ENCODE results near the gene CCNA1.

Gene CCNA1

DNA sequence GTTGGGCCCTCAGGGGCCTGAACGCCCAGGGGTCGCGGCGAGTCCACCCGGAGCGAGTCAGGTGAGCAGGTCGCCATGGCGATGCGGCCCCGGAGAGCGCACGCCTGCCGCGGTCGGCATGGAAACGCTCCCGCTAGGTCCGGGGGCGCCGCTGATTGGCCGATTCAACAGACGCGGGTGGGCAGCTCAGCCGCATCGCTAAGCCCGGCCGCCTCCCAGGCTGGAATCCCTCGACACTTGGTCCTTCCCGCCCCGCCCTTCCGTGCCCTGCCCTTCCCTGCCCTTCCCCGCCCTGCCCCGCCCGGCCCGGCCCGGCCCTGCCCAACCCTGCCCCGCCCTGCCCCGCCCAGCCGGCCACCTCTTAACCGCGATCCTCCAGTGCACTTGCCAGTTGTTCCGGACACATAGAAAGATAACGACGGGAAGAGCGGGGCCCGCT, at the start of gene CCNA1:
Gene CCNA1, plus strand, starts transcription at position 390 of the 439 bp plus-strand sequence. CDS start 562 bp downstream, outside the sequence.
- Mint-ChIP-seq H3K27ac (no peak within 1 kb of the TSS), H3K4me3 (peak within 1 kb of the TSS; percentile 54), H3K4me1 (peaks cover 13% of the 10 kb centered on the region)

DNA sequence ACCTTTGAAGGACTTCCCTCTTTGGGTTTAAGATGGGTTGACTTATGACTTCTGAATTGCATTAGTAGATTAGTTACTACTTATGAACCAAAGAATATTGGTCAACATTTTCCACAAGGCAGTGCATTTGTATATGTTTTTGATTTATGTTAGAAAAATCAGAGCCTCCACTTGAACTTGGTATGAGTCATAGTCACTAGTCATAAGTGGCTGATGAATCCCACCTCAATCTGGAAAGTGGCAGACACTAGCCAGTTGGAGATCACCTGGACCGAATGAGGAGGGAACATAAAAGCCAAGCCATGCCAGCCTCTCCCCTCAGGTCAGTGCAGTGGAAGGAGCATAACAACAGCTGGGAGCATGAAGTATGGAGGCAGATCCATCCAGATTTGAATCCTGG, 46.8 kb upstream of the CCNA1 start:
- H3K36me3 Mint-ChIP-seq, result peaks cover 1% of the 10 kb centered on the region
- H3K27ac Mint-ChIP-seq, result no peak overlapping the region
- H3K4me1 Mint-ChIP-seq, result no peaks in the 10 kb centered on the region
- H3K4me3 Mint-ChIP-seq, result no peak overlapping the region
- H3K27me3 Mint-ChIP-seq, result peaks cover 10% of the 10 kb centered on the region
- H3K9me3 Mint-ChIP-seq, result no peaks in the 10 kb centered on the region

More for the DNA sequence above, at the start of gene CCNA1:
- Mint-ChIP-seq H3K36me3 (peaks cover 1% of the 10 kb centered on the region), H3K9me3 (peaks cover 4% of the 10 kb centered on the region), H3K27me3 (peaks cover 59% of the 10 kb centered on the region)

DNA sequence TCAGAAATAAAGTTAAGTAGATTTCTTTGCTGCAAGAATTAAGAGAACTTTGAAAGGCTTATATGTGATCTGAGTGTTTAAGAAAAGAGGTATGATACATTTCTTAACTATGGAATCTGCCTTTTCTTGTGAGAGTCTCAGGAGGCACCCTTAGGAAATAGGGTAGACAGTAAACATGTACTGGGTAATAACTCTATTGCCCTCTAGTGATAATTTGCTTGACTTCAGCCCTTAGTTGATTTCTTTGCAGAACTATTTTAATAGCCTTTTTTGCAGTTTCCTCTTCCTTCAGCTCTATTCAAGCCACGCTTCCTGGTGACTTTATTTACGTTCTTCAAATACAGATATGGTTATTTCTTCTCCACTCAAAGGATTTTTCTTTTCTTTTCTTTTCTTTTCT, 37.0 kb upstream of the CCNA1 start:
- no peaks in the 10 kb centered on the region for H3K36me3 Mint-ChIP-seq
- peaks cover 5% of the 10 kb centered on the region for H3K9me3 Mint-ChIP-seq
- H3K27ac Mint-ChIP-seq, result no peak overlapping the region
- no peaks in the 10 kb centered on the region for H3K4me1 Mint-ChIP-seq
- peaks cover 9% of the 10 kb centered on the region for H3K27me3 Mint-ChIP-seq
- H3K4me3 Mint-ChIP-seq, result no peak overlapping the region

GRCh38 chr13:36405151-36405550, 27.1 kb upstream of the CCNA1 start:
- H3K4me1 Mint-ChIP-seq, result no peaks in the 10 kb centered on the region
- no peak overlapping the region for H3K4me3 Mint-ChIP-seq
- peaks cover 24% of the 10 kb centered on the region for H3K27me3 Mint-ChIP-seq
- H3K27ac Mint-ChIP-seq, result no peak overlapping the region
- no peaks in the 10 kb centered on the region for H3K9me3 Mint-ChIP-seq
- H3K36me3 Mint-ChIP-seq, result no peaks in the 10 kb centered on the region

- H3K4me1 Mint-ChIP-seq, result peaks cover 12% of the 10 kb centered on the region
- no peak overlapping the region for H3K27ac Mint-ChIP-seq
- no peaks in the 10 kb centered on the region for H3K36me3 Mint-ChIP-seq
- H3K9me3 Mint-ChIP-seq, result no peaks in the 10 kb centered on the region
- H3K27me3 Mint-ChIP-seq, result peaks cover 45% of the 10 kb centered on the region
- H3K4me3 Mint-ChIP-seq, result no peak overlapping the region
Observed at GRCh38 chr13:36412736-36413135, 19.6 kb upstream of the CCNA1 start.

GRCh38 chr13:36413161-36413560, 19.1 kb upstream of the CCNA1 start:
- no peak overlapping the region for H3K27ac Mint-ChIP-seq
- H3K4me3 Mint-ChIP-seq, result no peak overlapping the region
- H3K27me3 Mint-ChIP-seq, result peaks cover 43% of the 10 kb centered on the region
- H3K9me3 Mint-ChIP-seq, result no peaks in the 10 kb centered on the region
- peaks cover 16% of the 10 kb centered on the region for H3K4me1 Mint-ChIP-seq
- H3K36me3 Mint-ChIP-seq, result no peaks in the 10 kb centered on the region

- no peaks in the 10 kb centered on the region for H3K9me3 Mint-ChIP-seq
- no peak overlapping the region for H3K4me3 Mint-ChIP-seq
- peaks cover 42% of the 10 kb centered on the region for H3K27me3 Mint-ChIP-seq
- H3K4me1 Mint-ChIP-seq, result peaks cover 19% of the 10 kb centered on the region
- no peak overlapping the region for H3K27ac Mint-ChIP-seq
- no peaks in the 10 kb centered on the region for H3K36me3 Mint-ChIP-seq
Observed at GRCh38 chr13:36414461-36414860, 17.8 kb upstream of the CCNA1 start.

DNA sequence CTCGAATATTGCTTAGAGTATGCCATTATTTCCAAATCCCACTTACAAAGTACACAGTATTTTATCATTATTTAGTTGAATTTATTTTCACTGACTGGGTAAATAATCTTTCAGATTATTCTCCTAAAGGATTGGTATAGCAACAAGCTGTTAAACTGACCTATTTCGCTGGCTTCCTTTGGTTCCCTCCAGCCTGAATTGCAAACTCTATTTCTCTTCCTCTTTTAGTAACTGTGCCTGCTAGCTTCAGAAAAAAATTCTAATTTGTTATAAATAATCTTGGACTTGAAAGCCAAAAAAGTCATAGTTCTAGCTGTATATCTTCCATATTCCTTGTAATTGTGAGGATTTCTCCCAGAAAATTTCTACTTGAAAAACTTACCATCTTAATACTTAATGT, 15.0 kb upstream of the CCNA1 start:
- H3K9me3 Mint-ChIP-seq, result no peaks in the 10 kb centered on the region
- no peaks in the 10 kb centered on the region for H3K36me3 Mint-ChIP-seq
- H3K27me3 Mint-ChIP-seq, result peaks cover 38% of the 10 kb centered on the region
- H3K4me3 Mint-ChIP-seq, result no peak overlapping the region
- peaks cover 19% of the 10 kb centered on the region for H3K4me1 Mint-ChIP-seq
- no peak overlapping the region for H3K27ac Mint-ChIP-seq

DNA sequence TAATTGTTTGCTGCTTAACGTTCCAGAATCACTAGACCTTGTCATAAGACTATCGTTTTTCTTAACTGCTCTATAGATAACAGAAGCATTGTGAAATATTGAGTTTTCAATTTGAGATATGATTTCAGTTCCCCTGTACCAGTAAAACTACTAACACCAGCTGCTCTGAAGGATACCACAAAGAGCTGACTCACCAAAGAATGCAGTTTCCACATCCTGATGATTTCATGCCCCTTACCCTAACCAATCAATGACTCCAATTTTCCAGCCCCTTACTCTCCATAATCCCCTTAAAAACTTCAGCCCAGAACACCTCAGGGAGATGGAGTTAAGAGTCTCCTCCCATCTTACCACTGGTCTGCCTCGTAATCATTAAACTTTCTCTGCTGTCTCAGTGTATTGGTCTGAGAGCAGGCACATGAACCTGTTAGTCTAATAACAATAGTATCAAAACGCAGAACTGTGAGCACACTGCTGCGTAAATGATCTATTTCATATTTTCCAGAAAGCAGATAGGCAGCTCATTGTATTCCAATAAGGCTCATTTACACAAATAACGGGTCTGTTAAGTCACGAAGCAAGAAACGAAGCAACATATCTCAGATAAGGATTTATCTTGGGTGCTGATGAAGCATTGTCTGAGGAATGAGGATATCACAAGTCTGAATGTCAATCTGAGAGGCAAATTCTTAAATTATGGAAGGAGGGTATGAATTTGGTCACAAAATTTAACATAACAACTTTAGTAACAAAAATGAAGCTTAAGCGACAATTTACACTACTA, 14.1 kb upstream of the CCNA1 start:
- no peaks in the 10 kb centered on the region for H3K36me3 Mint-ChIP-seq
- H3K27ac Mint-ChIP-seq, result no peak overlapping the region

GRCh38 chr13:36420437-36420891, 11.8 kb upstream of the CCNA1 start:
- Mint-ChIP-seq H3K4me1 (peaks cover 8% of the 10 kb centered on the region), H3K27me3 (peaks cover 35% of the 10 kb centered on the region), H3K27ac (no peak overlapping the region), H3K9me3 (no peaks in the 10 kb centered on the region), H3K36me3 (no peaks in the 10 kb centered on the region), H3K4me3 (no peak overlapping the region)

More for the DNA sequence above, 14.1 kb upstream of the CCNA1 start:
- H3K4me3 Mint-ChIP-seq, result no peak overlapping the region
- peaks cover 19% of the 10 kb centered on the region for H3K4me1 Mint-ChIP-seq
- peaks cover 36% of the 10 kb centered on the region for H3K27me3 Mint-ChIP-seq
- H3K9me3 Mint-ChIP-seq, result no peaks in the 10 kb centered on the region

GRCh38 chr13:36421447-36421846, 10.8 kb upstream of the CCNA1 start:
- Mint-ChIP-seq H3K9me3 (no peaks in the 10 kb centered on the region), H3K4me3 (no peak overlapping the region), H3K27me3 (peaks cover 32% of the 10 kb centered on the region), H3K36me3 (no peaks in the 10 kb centered on the region), H3K27ac (no peak overlapping the region), H3K4me1 (peaks cover 8% of the 10 kb centered on the region)

- H3K4me1 Mint-ChIP-seq, result peaks cover 10% of the 10 kb centered on the region
- H3K4me3 Mint-ChIP-seq, result no peak overlapping the region
- H3K9me3 Mint-ChIP-seq, result peaks cover 4% of the 10 kb centered on the region
- peaks cover 52% of the 10 kb centered on the region for H3K27me3 Mint-ChIP-seq
- H3K36me3 Mint-ChIP-seq, result no peaks in the 10 kb centered on the region
- H3K27ac Mint-ChIP-seq, result no peak overlapping the region
Observed at GRCh38 chr13:36428086-36428485, 4.2 kb upstream of the CCNA1 start.

DNA sequence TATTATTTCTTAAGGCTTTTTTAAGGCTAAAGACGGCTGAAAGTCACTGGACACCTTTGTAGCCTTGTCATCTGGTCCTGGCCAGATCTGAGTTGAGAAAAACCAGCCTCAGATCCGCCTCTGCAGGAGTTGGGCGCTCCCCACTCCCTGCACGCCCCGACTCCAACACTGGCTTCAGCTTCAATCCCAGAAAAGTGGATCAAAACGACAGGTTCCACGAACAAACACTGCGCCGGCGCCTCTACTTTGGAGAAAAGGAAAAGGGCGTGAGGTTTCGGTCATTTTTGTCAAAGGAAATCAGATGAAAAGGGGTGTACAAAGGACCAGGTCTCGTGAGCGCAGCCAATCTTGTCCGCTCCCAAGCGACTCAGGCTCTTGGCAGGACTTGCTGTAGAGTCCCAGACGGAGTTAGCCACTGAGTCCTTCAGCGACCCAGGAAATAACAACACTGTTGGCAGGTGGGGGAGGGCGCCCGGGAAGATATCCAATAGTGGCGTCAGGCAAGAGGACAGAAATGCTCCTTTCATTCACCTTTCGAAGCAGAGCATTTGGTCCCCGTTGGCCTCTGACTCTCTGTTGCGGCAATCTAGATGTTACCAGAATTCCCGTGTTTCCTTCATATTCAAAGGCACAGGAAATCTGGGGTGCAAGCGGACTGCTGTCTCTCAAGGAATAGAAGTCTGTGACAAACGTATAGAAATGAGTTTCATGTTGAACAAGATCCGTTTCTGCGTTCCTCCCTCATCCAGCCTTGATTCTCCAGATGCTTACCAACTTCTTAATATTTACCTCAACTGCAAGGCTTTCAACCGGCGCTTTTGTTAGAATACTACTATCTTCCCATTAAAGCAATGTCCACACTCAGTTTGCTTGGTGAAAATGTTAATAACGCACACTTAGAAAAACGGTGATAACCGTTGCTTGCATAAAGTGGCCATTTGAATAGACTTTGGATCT, 1.8 kb upstream of the CCNA1 start:
- H3K9me3 Mint-ChIP-seq, result peaks cover 4% of the 10 kb centered on the region
- H3K36me3 Mint-ChIP-seq, result peaks cover 1% of the 10 kb centered on the region
- H3K4me1 Mint-ChIP-seq, result peaks cover 13% of the 10 kb centered on the region
- H3K4me3 Mint-ChIP-seq, result no peak overlapping the region
- no peak overlapping the region for H3K27ac Mint-ChIP-seq
- peaks cover 58% of the 10 kb centered on the region for H3K27me3 Mint-ChIP-seq

- Mint-ChIP-seq H3K9me3 (peaks cover 4% of the 10 kb centered on the region), H3K4me3 (no peak overlapping the region), H3K27ac (no peak overlapping the region), H3K4me1 (peaks cover 13% of the 10 kb centered on the region), H3K27me3 (peaks cover 61% of the 10 kb centered on the region), H3K36me3 (peaks cover 1% of the 10 kb centered on the region)
Observed at GRCh38 chr13:36431204-36432105, 840 bp upstream of the CCNA1 start.

DNA sequence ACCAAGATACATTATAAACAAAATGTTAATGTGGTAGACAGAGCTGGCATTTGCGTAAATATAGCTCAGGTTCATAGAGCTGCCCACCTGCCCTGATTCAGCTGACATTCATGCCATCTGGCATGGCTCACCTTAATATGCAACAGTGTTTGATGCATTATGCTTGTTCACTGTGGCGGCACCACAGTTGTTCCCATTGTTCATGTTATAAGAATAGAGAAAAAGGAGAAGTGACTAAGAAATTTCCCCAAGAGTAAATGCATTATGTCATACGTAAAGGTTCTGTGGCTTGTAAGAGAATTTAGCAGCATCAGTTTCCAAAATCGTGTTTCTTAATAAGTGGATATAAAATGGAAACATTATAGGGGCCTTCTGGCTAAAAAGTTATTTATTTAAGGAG, 4.5 kb downstream of the CCNA1 start:
- H3K27me3 Mint-ChIP-seq, result peaks cover 34% of the 10 kb centered on the region
- no peak overlapping the region for H3K4me3 Mint-ChIP-seq
- no peak overlapping the region for H3K27ac Mint-ChIP-seq
- H3K36me3 Mint-ChIP-seq, result peaks cover 1% of the 10 kb centered on the region
- peaks cover 20% of the 10 kb centered on the region for H3K4me1 Mint-ChIP-seq
- no peaks in the 10 kb centered on the region for H3K9me3 Mint-ChIP-seq

All from activated naive CD4-positive, alpha-beta T cell treated with anti-CD3 and anti-CD28 coated beads, Interleukin-2, amount 50 U/mL, for 24 hours (primary cell).